SK-N-SH treated with all-trans-retinoic acid at 6 μM for 48 hours (cell line): ENCODE results near the gene ISG15.

Experiments used
- ATAC-seq: fragments of 200-7000 bp; cut with Tn5 transposase; 3 replicates; pipeline ENCODE4 v1.9.1; 2020; ENCODE audit warnings: mild to moderate bottlenecking, moderate library complexity
- BACH2 ChIP-seq: fragments of 250-450 bp; sonication (Bioruptor Pico); IDR thresholded peaks from 2 replicates; pipeline ENCODE4 v1.9.0; 2021; ENCODE audit warnings: mild to moderate bottlenecking, borderline replicate concordance
- CSDC2 ChIP-seq: fragments of 250-450 bp; sonication (Bioruptor Pico); IDR thresholded peaks from 2 replicates; pipeline ENCODE4 v1.5.0; 2020; ENCODE audit warnings: mild to moderate bottlenecking, moderate library complexity
- GLIS3 ChIP-seq: fragments of 250-450 bp; sonication (Bioruptor Pico); IDR thresholded peaks from 2 replicates; pipeline ENCODE4 v1.5.0; 2020; ENCODE audit warnings: mild to moderate bottlenecking, moderate library complexity
- OSR1 ChIP-seq: fragments of 250-450 bp; sonication (Bioruptor Pico); IDR thresholded peaks from 2 replicates; pipeline ENCODE4 v1.8.0; 2022; ENCODE audit warnings: moderate library complexity, mild to moderate bottlenecking, inconsistent platforms
- POU6F1 ChIP-seq: fragments of 250-450 bp; sonication (Bioruptor Pico); IDR thresholded peaks from 2 replicates; pipeline ENCODE4 v1.8.0; 2021; ENCODE audit warnings: low read depth, mild to moderate bottlenecking, moderate library complexity, borderline replicate concordance
- PPARA ChIP-seq: fragments of 250-450 bp; sonication (Bioruptor Pico); IDR thresholded peaks from 2 replicates; pipeline ENCODE4 v1.5.0; 2020; ENCODE audit warnings: mild to moderate bottlenecking, borderline replicate concordance
- RARB ChIP-seq: fragments of 250-450 bp; sonication (Bioruptor Pico); IDR thresholded peaks from 2 replicates; pipeline ENCODE4 v1.8.0; 2021; ENCODE audit warnings: mild to moderate bottlenecking, moderate library complexity
- SNAI2 ChIP-seq: fragments of 250-450 bp; sonication (Bioruptor Pico); IDR thresholded peaks from 2 replicates; pipeline ENCODE4 v1.5.0; 2020; ENCODE audit warnings: mild to moderate bottlenecking, moderate library complexity
- TCF4 ChIP-seq: fragments of 250-450 bp; sonication (Bioruptor Pico); IDR thresholded peaks from 2 replicates; pipeline ENCODE4 v1.8.0; 2021; ENCODE audit warnings: mild to moderate bottlenecking, moderate library complexity, borderline replicate concordance
- TOX ChIP-seq: fragments of 250-450 bp; sonication (Bioruptor Pico); IDR thresholded peaks from 2 replicates; pipeline ENCODE4 v1.8.0; 2021; ENCODE audit warnings: mild to moderate bottlenecking, moderate library complexity, borderline replicate concordance
- ZC3H10 ChIP-seq: fragments of 250-450 bp; sonication (Bioruptor Pico); IDR thresholded peaks from 2 replicates; pipeline ENCODE4 v1.5.1; 2021; ENCODE audit warnings: mild to moderate bottlenecking, moderate library complexity
- ZFP3 ChIP-seq: fragments of 250-450 bp; sonication (Bioruptor Pico); IDR thresholded peaks from 2 replicates; pipeline ENCODE4 v1.5.0; 2020; ENCODE audit warnings: mild to moderate bottlenecking, moderate library complexity
- ZFP30 ChIP-seq: fragments of 450-650 bp; formaldehyde crosslinking; IDR thresholded peaks from 2 replicates; pipeline ENCODE4 v1.5.0; 2022; ENCODE audit warnings: mild to moderate bottlenecking, moderate library complexity
- ZNF565 ChIP-seq: fragments of 450-650 bp; formaldehyde crosslinking; conservative IDR thresholded peaks from 2 replicates; pipeline ENCODE4 v1.5.0; 2020; ENCODE audit warnings: low read depth, mild to moderate bottlenecking, moderate library complexity
- ZNF70 ChIP-seq: fragments of 450-650 bp; formaldehyde crosslinking; IDR thresholded peaks from 2 replicates; pipeline ENCODE4 v1.5.0; 2020; ENCODE audit warnings: mild to moderate bottlenecking, moderate library complexity
- TF ChIP-seq, protein P1 (sequence below): fragments of 250-450 bp; sonication (Bioruptor Pico); IDR thresholded peaks from 2 replicates; pipeline ENCODE4 v1.5.0; 2020; ENCODE audit warnings: mild to moderate bottlenecking, moderate library complexity
- TF ChIP-seq, protein P2 (sequence below): fragments of 250-450 bp; sonication (Bioruptor Pico); IDR thresholded peaks from 2 replicates; pipeline ENCODE4 v1.8.0; 2020; ENCODE audit warnings: mild to moderate bottlenecking, moderate library complexity, borderline replicate concordance
- TF ChIP-seq, protein P3 (sequence below): fragments of 250-450 bp; sonication (Bioruptor Pico); IDR thresholded peaks from 2 replicates; pipeline ENCODE4 v1.5.1; 2020; ENCODE audit warnings: low read depth, mild to moderate bottlenecking, moderate library complexity

ISG15 gene

DNA sequence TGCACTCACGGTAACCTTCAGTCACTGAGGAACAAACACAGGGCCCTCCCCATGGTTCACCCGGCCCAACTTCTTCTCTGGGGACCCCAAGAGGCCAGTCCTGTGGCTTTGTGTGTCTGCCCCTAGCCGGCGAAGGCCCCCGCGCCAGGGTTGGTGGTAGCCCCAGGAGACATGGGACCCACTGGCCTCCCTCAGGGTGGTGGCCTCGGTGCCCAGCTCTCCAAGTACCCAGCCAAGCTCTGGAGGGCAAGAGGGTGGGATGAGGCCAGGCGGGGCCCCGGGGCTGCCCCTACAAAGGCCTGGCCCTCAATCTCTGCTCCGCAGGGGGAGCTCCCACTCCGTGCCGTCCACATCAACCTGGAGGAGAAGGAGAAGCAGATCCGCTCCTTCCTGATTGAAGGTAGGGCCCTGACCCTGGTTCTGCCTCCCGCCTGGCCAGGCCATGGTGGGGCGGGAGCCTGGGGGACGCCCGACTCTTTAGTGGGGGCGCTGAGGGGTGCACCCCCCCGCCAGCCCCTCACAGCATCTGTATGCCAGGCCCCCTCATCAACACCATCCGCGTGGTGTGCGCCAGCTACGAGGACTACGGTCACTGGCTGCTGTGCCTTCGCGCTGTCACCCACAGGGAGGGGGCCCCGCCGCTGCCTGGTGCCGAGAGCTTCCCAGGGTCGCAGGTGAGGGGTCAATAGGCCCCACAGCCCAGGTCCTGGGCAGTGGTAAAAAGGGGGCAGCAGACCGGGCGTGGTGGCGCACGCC is 41.4 kb upstream of the ISG15 start:
- ATAC-seq, result no peak
- TF ChIP-seq, protein P1, sequence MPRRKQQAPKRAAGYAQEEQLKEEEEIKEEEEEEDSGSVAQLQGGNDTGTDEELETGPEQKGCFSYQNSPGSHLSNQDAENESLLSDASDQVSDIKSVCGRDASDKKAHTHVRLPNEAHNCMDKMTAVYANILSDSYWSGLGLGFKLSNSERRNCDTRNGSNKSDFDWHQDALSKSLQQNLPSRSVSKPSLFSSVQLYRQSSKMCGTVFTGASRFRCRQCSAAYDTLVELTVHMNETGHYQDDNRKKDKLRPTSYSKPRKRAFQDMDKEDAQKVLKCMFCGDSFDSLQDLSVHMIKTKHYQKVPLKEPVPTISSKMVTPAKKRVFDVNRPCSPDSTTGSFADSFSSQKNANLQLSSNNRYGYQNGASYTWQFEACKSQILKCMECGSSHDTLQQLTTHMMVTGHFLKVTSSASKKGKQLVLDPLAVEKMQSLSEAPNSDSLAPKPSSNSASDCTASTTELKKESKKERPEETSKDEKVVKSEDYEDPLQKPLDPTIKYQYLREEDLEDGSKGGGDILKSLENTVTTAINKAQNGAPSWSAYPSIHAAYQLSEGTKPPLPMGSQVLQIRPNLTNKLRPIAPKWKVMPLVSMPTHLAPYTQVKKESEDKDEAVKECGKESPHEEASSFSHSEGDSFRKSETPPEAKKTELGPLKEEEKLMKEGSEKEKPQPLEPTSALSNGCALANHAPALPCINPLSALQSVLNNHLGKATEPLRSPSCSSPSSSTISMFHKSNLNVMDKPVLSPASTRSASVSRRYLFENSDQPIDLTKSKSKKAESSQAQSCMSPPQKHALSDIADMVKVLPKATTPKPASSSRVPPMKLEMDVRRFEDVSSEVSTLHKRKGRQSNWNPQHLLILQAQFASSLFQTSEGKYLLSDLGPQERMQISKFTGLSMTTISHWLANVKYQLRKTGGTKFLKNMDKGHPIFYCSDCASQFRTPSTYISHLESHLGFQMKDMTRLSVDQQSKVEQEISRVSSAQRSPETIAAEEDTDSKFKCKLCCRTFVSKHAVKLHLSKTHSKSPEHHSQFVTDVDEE, result no peak
- TF ChIP-seq TOX (CRISPR knock-in tag) (no peak), OSR1 (CRISPR knock-in tag) (no peak), ZNF565 (no peak), ZFP3 (CRISPR knock-in tag) (no peak), ZC3H10 (CRISPR knock-in tag) (no peak), TCF4 (CRISPR knock-in tag) (no peak), CSDC2 (CRISPR knock-in tag) (no peak)
- TF ChIP-seq, protein P2, sequence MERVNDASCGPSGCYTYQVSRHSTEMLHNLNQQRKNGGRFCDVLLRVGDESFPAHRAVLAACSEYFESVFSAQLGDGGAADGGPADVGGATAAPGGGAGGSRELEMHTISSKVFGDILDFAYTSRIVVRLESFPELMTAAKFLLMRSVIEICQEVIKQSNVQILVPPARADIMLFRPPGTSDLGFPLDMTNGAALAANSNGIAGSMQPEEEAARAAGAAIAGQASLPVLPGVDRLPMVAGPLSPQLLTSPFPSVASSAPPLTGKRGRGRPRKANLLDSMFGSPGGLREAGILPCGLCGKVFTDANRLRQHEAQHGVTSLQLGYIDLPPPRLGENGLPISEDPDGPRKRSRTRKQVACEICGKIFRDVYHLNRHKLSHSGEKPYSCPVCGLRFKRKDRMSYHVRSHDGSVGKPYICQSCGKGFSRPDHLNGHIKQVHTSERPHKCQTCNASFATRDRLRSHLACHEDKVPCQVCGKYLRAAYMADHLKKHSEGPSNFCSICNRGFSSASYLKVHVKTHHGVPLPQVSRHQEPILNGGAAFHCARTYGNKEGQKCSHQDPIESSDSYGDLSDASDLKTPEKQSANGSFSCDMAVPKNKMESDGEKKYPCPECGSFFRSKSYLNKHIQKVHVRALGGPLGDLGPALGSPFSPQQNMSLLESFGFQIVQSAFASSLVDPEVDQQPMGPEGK (CRISPR knock-in tag), result no peak

DNA sequence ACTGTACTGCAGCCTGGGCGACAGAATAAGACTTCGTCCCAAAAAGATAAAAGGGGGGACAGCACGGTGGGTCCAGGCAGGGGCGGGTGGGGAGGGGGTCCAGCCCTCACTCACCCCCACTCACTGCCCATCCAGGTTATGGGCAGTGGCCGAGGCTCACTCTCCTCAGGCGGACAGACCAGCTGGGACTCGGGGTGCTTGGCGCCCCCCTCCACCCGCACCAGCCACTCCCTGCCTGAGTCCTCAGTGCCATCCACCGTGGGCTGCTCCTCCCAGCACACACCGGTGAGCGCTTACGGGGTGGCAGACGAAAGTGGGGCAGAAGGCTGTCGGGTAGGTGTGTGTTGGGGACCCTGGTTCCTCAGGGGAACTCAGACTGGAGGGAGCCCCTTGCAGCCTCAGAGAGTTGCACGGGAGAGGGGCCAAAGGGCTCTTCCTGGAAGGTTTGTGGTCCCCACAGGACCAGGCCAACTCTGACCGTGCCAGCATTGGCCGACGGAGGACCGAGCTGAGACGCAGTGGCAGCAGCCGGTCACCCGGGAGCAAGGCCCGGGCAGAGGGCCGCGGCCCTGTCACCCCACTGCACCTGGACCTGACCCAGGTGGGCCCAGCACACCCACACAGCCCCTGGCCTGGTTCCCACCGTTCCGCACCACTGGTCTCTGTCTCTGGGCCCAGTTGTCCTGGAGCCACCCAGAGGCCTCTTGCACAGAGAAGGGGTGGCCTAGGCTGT is 40.4 kb upstream of the ISG15 start:
- no peak for ATAC-seq
- TF ChIP-seq CSDC2 (CRISPR knock-in tag), result no peak
- TF ChIP-seq ZC3H10 (CRISPR knock-in tag), result no peak
- no peak for TF ChIP-seq PPARA
- no peak for TF ChIP-seq ZFP3 (CRISPR knock-in tag)
- TF ChIP-seq OSR1 (CRISPR knock-in tag), result no peak

DNA sequence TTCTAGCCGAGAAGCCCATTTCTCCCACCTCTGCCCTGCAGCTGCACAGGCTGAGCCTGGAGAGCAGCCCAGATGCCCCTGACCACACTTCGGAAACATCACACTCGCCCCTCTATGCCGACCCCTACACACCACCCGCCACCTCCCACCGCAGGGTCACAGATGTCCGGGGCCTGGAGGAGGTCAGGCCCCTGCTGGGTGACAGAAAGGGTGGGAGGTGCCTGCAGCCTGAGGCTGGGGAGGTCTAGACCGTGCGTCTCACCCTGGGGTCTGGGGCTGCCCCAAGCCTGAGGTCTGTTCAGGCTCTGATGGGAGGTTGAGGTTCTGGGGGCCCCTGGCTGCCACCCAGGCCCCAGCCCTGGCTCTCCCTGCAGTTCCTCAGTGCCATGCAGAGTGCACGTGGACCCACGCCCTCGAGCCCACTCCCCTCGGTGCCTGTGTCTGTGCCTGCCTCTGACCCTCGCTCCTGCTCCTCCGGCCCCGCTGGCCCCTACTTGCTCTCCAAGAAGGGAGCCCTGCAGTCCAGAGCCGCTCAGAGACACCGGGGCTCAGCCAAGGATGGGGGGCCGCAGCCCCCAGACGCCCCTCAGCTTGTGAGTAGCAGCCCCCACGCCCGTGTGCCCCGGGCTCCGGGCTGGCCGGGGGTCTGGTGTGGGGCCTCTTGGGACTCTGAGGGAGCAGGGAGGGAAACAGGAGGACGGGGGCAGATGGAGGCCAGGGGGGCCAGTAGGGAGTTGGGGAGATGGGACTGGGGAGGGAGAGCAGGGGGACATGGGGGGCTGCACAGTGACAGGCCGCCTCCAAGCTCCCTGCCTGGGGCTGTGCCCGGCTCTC is 39.6 kb upstream of the ISG15 start:
- TF ChIP-seq, protein P3, sequence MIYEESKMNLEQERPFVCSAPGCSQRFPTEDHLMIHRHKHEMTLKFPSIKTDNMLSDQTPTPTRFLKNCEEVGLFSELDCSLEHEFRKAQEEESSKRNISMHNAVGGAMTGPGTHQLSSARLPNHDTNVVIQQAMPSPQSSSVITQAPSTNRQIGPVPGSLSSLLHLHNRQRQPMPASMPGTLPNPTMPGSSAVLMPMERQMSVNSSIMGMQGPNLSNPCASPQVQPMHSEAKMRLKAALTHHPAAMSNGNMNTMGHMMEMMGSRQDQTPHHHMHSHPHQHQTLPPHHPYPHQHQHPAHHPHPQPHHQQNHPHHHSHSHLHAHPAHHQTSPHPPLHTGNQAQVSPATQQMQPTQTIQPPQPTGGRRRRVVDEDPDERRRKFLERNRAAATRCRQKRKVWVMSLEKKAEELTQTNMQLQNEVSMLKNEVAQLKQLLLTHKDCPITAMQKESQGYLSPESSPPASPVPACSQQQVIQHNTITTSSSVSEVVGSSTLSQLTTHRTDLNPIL (CRISPR knock-in tag), result no peak
- TF ChIP-seq RARB (no peak), ZFP30 (CRISPR knock-in tag) (no peak), POU6F1 (no peak), BACH2 (CRISPR knock-in tag) (no peak), ZC3H10 (CRISPR knock-in tag) (no peak), ZFP3 (CRISPR knock-in tag) (no peak), TOX (CRISPR knock-in tag) (no peak), ZNF70 (CRISPR knock-in tag) (no peak)
- ATAC-seq, result no peak

GRCh38 chr1:974293-974640 is 39.0 kb upstream of the ISG15 start:
- no peak for ATAC-seq
- TF ChIP-seq GLIS3 (CRISPR knock-in tag) (no peak), SNAI2 (CRISPR knock-in tag) (no peak)
